ENCODE data around the gene PCDHB3.
"Not testable (repeated sequence)": the region's sequence is repeated elsewhere in the genome, so short reads cannot be mapped to it uniquely, and the experiment has no call there.

Gene PCDHB3
- 0 reads per million in 3 experiments for total RNA-seq

- DNase-seq: no peak
Measured at GRCh38 chr5:141100243-141100805, at the start of gene PCDHB3. PCDHB3 (plus strand) TSS chr5:141100473; CDS start chr5:141100650, 177 bp downstream.

- DNase-seq: no peak
Measured at GRCh38 chr5:141050622-141051520, 49.4 kb upstream of the PCDHB3 start, which contains the start of gene PCDHB1. PCDHB1 (plus strand) TSS chr5:141051374; CDS start chr5:141051471, 97 bp downstream.

- no peak for DNase-seq
Measured at GRCh38 chr5:141051521-141051866, 48.8 kb upstream of the PCDHB3 start.

- no peak for DNase-seq
Measured at GRCh38 chr5:141077826-141078225, 22.4 kb upstream of the PCDHB3 start.

GRCh38 chr5:141082228-141082627 is 18.0 kb upstream of the PCDHB3 start:
- DNase-seq: no peak

- peak; percentile 47 for DNase-seq
Measured at GRCh38 chr5:141084487-141084989, 15.7 kb upstream of the PCDHB3 start.

GRCh38 chr5:141094481-141095262 is 5.6 kb upstream of the PCDHB3 start, which contains the start of gene PCDHB2:
PCDHB2 (plus strand) TSS chr5:141094615; CDS start chr5:141094791, 176 bp downstream.
- no peak for DNase-seq

- no peak for DNase-seq
Measured at GRCh38 chr5:141095263-141095641, 5.0 kb upstream of the PCDHB3 start.

- DNase-seq: not testable (repeated sequence)
Measured at GRCh38 chr5:141096181-141096580, 4.1 kb upstream of the PCDHB3 start.

GRCh38 chr5:141096586-141096985 is 3.7 kb upstream of the PCDHB3 start:
- not testable (repeated sequence) for DNase-seq

- DNase-seq: no peak
Measured at GRCh38 chr5:141101059-141101458, 786 bp downstream of the PCDHB3 start.

- DNase-seq: not testable (repeated sequence)
Measured at GRCh38 chr5:141102070-141102469, 1.8 kb downstream of the PCDHB3 start.

GRCh38 chr5:141102471-141102870 is 2.2 kb downstream of the PCDHB3 start:
- not testable (repeated sequence) for DNase-seq

- DNase-seq: no peak
Measured at GRCh38 chr5:141105350-141105749, 5.1 kb downstream of the PCDHB3 start.

GRCh38 chr5:141119250-141119649 is 19.0 kb downstream of the PCDHB3 start:
- no peak for DNase-seq

- DNase-seq: no peak
Measured at GRCh38 chr5:141121563-141121962, 21.3 kb downstream of the PCDHB3 start, which contains the start of gene PCDHB4. PCDHB4 (plus strand) TSS chr5:141121818; CDS start chr5:141121999, 181 bp downstream.

GRCh38 chr5:141121985-141122384 is 21.7 kb downstream of the PCDHB3 start:
- DNase-seq: no peak

- DNase-seq: not testable (repeated sequence)
Measured at GRCh38 chr5:141123396-141124135, 23.3 kb downstream of the PCDHB3 start.

GRCh38 chr5:141127305-141127704 is 27.0 kb downstream of the PCDHB3 start:
- DNase-seq: no peak

- DNase-seq: no peak
Measured at GRCh38 chr5:141135030-141135717, 34.9 kb downstream of the PCDHB3 start, which contains the start of gene PCDHB5. PCDHB5 (plus strand) TSS chr5:141135206; CDS start chr5:141135435, 229 bp downstream.

- DNase-seq: no peak
Measured at GRCh38 chr5:141135718-141136266, 35.5 kb downstream of the PCDHB3 start.

All from central memory CD4-positive, alpha-beta T cell (primary cell).